Jurkat, Clone E6-1 (cell line): ENCODE measurements around the gene TOP1.

ENCODE experiments used
- DNase-seq: peaks from one replicate; pipeline ENCODE4 v3.0.0-alpha.2; 2011; ENCODE audit warnings: low read depth, low spot score
- H3K4me3 ChIP-seq: 2 replicates; pipeline ENCODE4 v1.5.1; 2011; ENCODE audit warnings: mild to moderate bottlenecking, low read length, control low read depth, moderate library complexity

Gene TOP1

DNA sequence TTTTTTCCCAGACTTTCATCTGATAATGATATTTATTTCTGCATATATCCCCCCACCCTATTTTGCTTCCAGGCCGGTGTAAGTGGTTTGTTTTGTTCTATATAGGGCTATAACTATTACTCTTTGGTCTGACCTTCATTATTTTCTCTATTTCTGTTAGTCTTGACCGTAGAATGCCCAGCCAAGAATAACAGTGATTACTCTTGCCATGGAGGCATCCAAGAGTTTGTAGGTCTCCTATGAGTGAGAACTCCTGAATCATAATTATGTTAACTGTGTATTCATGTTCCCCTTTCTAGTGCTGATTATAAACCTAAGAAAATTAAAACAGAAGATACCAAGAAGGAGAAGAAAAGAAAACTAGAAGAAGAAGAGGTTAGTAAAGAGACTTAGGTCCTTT lies 52.2 kb downstream of the TOP1 start:
- no peak overlapping the region for H3K4me3 ChIP-seq
- DNase-seq, result no peak

DNA sequence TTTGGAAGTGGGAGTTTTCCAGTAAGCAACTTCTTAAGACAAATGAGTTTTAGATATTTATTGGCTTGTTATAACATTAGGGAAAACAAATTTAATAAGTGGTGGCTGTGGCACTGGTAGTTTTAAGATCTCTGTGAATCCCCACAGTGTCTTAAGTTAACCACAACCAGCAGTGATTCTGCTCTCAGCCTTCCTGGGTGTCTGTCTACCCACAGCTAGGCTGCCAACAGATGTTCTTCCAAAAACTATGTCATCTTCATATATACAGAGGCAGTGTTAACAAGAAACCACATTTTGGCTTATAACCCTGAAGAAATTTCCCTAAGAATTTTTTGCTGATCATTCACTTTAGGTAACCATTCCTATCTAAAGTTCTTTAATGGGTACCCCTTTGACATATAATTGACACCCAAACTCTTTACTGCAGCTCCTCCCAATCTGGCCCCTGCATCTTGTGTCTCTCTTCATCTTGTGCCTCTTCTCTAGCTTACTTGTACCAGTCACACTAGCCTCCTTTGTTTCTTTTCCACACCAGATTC lies 52.7 kb downstream of the TOP1 start:
- no peak overlapping the region for H3K4me3 ChIP-seq

DNA sequence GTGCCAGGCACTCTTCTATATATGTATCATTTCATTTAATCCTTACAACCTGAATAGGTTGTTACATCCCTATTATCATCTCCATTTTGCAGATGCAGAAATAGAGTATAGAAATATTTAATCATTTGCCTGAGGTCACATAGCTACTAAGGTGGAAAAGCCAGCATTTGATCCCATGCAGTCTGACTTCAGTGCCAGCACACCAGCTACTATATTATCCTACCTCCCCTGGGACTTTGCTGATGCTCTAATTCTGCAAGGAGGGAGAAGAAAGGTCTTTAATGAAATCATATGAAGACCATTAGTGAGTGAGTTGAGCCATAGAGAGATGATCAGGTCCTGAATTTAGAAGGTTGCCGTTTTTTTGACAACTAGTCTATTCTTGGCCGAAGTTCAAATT lies 53.7 kb downstream of the TOP1 start:
- no peak overlapping the region for H3K4me3 ChIP-seq
- DNase-seq, result no peak

More for the DNA sequence above, 52.7 kb downstream of the TOP1 start:
- DNase-seq, result peak; percentile 39

DNA sequence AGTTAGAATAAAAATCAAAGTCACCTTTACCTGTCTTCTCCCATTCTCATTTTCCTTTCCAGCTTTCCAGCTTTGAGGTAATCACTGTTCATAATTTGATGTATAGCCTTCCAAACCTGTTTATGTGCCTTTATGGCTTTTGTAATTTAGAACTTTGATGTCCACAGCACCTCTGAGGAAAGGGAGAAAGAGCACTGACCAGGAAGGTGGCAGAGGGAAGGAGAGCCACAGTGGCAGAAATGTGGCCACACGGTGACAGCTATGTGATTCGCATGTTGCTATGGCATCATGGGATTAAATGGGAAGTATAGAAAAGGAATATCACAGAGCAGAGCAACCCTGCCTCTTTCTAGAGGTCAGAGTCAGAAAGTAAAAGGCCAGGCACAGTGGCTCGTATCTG lies 57.0 kb downstream of the TOP1 start:
- no peak for DNase-seq
- no peak overlapping the region for H3K4me3 ChIP-seq

DNA sequence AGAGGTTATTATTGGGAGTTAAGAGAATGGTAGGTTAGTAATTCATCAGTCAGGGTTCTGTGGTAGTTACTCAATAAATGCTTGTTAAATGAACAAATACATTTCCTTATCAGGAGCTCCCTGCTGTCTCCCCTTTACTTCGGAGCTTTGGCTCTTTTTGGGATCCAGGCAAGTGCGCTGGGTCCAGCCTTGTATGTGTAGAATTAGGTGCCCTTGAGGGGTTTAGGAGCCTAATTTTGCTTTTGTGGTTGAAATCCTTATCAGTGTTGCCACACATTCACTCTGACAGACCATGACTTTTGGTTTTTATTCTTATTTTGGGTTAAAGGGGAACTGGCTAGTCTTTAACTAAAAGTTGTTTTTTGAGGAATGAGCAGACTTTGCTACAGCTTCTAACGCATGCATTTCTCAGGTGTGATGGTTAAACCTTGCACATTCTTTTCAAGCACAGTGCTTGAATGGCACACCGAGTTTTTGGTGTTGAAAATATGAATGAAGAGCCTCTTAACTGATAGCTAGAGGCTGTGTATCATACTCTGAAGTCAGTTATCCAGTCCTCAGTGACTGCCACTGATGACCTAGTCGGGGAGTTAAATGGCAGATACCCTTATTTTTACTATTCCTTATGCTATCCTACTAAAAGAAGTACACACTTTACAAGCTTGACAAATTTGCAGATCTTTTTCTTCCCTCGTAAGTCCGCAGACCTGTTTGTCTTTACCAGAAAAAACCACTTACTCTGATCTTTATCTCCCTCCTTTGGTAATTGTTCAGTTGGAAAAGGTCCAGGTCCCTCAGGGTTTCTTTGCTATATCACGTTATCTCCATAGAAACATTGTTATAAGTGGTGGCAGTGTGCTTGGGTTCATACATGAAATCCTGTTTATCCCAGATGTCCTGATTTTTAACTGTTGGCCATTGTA lies 58.0 kb downstream of the TOP1 start:
- no peak overlapping the region for H3K4me3 ChIP-seq
- peak; percentile 71 for DNase-seq

DNA sequence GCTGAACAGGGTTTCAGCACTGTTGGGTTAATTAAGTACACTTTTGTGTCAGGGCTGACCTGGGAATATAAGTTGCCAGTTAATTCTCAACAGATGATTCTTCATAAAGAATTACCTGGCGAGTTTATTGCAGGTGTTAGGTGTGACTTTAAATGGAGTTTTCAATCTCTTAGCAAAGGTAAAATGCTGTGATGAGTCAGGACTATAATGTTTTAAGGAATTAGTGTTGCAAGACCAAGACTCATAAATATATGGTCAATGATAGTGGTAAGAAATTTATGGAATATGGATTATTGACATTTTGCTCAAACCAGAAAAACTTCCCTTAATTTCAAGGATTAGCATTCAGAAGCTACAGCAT lies 58.7 kb downstream of the TOP1 start:
- DNase-seq, result no peak
- no peak overlapping the region for H3K4me3 ChIP-seq

DNA sequence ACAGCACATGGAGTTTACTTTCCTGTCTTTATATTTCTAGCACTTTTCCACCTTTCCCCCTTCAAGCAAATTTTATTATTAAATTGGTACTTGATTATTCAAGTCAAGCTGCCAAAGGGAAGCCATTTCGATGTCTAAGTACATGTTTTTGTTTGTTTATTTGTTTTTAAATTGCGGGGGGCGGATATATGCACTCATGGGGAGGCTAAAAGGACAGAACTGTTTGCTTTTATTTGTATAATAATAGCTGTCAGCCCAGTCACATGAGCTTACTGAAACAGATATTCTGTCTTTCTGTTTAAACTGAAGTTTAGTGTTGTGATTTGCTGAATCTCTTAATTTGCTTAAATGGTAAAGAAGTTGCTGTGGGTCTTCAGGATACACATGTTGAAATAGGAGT lies 59.2 kb downstream of the TOP1 start:
- no peak for DNase-seq
- no peak overlapping the region for H3K4me3 ChIP-seq

DNA sequence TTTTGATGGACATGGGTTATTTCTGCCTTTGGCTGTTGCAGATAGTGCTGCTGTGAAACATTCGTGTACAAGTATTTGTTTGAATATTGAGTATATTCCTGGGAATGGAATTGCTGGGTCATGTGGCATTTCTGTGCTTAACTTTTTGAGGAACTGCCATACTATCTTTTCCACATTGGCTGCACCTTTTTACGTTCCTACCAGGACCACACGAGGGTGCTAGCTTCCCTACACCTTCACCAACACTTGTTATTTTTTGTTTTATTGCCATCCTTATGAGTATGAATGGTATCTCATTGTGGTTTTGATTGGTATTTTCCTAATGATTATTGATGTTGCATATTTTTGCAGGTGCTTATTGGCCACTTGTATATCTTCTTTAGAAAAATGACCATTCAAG lies 60.9 kb downstream of the TOP1 start:
- DNase-seq, result no peak
- no peak overlapping the region for H3K4me3 ChIP-seq

DNA sequence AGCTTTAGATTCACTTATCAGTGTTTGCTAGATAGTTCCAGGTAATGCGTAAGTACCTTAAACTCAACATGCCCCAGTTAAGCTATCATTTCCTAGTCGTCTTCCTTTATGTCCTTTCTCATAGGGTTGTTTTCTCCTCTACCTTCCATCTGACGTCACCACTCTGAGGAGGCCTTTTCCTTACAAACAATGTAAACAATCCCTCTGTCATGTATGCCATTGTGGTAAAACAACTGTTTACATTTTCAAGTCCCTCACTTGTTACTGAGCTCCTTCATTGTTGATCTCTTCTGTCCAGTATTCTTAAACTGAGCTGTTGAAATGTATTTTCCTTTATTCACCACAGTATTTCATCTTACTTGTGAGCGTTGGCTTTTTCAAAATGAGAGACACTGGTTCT lies 63.3 kb downstream of the TOP1 start:
- no peak for DNase-seq
- no peak overlapping the region for H3K4me3 ChIP-seq

DNA sequence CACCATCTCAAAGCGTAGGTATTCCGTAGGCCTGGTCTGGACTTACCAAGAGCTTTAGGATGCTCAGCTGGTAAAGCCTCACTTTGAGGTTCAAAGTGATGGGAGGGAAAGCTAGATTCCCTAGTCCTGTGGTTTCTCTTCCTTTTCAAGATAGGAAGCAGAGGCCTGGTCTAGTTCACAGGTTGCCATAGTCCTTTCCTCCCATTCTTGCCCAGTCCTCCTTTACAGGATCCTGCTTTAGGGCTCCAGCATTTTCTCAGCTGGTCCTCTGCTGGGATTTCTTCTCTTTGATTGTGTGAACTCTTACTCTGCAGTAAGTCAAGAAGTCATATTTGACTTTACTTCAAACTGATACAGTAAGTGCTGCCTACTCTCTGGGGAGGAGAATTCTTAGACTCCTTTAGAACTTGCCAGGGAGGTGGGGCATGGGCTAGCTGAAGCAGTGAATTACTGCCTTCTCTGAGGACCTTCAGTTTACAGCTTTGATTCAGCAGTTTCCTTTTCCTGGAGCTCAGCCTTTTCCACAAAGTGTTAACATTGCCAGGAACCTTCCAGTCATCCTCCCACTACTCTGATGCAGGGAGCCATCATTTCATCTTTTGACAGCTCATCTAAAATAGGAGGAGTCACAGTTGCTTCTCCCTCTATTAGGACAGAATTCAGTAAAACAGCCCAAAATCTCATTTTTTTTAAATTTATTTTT lies 65.9 kb downstream of the TOP1 start:
- DNase-seq, result no peak
- H3K4me3 ChIP-seq, result no peak overlapping the region

DNA sequence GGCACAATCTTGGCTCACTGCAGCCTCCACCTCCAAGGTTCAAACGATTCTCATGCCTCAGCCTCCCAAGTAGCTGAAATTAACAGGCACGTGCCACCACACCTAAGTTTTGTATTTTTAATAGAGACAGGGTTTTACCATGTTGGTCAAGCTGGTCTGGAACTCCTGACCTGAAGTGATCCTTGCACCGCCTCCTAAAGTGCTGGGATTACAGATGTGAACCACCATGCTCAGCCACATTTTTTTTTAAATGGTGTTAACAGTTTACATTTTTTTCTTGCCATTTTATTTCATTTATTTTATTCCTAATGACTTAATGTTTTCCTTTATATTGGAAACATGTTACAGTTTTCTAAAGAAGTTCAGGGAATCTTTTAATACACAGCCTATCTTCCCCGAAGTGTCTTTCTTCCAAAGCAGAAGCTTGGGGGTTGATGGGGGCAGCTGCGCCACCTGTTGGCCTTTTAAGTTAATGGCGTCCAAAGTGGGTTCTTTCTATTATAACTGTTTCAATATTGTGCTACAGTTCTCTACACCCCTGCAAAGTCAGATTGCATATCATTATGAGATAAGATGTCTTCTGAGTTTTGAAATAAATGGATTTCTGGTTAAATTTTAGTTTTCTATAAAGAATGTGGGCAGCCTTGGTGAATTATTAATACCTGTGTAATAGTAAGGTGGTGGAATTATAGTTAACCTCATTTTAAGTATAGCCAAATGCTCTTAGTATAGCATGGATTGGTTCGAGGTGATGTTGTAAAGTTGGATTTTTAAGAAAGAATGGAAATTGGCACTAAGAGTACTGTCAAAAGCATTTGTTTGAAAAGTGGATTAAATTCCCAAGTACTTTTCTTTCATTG lies 66.7 kb downstream of the TOP1 start:
- H3K4me3 ChIP-seq, result no peak overlapping the region
- peak; percentile 43 for DNase-seq

DNA sequence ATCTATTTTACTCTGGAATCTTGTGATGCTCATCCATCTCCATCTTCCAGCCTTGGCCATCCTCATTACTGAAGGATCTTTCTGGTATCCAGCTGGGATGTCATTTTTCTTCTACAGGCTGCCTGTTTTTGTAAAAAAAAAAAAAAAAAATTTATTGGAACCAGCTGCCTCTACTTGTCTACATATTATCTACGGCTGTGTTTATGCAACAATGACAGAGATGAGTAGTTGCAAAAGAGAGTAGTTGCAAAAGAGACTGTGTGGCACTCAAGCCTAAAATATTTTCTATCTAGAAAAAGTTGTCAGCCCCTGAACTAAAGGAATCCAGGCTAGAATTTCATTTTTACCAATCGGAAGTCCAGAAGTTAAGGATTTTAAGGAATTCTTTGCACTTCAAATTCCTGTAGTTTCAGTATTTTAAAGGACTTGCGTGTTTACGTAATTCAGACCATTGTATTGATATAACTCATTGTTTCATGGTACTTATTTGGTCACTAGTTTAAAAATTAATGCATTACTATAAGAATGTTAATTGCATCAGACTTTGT lies 70.2 kb downstream of the TOP1 start:
- no peak for DNase-seq
- H3K4me3 ChIP-seq, result no peak overlapping the region

DNA sequence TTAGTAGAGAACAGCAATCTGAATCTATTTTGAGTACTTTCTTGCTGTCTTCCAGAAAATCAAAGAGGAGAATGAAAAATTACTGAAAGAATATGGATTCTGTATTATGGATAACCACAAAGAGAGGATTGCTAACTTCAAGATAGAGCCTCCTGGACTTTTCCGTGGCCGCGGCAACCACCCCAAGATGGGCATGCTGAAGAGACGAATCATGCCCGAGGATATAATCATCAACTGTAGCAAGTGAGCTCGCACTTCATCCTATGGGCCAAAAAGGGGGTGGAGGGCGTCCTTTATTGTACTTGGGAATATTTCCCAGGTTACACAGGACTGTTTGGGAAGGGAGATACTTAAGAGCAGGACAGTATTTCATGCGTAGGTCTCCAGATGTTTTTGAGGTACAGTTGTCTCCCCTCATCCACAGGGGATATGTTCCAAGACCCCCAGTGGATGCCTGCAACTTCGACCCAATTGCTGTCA lies 71.4 kb downstream of the TOP1 start:
- DNase-seq, result no peak
- no peak overlapping the region for H3K4me3 ChIP-seq

DNA sequence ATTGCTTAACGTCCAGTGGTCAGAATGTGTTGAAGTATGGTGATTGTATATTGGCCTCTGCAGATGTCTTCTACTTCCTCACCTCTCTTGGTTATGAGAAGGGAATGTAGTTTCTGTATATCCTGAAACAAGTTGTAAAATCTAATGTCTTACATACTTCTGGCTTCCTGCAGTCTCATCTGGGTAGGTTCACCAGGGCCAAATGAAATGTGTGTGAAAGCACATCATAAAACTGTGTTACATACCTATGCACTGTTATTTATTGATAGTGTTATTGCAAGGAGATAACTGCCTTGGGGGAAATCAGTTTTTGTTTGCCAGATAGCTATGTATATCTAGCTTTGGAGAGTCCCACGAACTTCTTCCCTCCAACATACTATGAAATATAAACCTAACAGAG lies 73.0 kb downstream of the TOP1 start:
- H3K4me3 ChIP-seq, result no peak overlapping the region
- DNase-seq, result no peak

DNA sequence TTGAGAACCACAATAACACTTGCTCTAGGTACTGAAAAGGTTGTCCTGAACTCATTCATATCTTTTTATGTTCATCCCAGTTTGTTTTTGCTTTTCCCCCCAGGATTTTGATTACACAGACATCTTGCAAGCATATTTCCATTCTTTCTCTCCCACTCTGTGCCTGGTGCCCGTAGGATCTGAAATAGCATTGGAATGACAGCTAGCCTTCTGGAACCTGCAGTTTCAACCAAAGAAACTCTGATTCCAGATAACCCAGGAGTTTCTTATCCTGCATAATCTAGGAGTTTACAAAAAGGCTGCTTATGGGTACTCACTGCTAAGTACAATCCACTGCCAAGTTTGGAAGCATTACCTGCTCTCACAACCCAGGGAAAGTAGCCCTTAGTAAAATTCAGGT lies 79.9 kb downstream of the TOP1 start:
- no peak overlapping the region for H3K4me3 ChIP-seq
- no peak for DNase-seq

DNA sequence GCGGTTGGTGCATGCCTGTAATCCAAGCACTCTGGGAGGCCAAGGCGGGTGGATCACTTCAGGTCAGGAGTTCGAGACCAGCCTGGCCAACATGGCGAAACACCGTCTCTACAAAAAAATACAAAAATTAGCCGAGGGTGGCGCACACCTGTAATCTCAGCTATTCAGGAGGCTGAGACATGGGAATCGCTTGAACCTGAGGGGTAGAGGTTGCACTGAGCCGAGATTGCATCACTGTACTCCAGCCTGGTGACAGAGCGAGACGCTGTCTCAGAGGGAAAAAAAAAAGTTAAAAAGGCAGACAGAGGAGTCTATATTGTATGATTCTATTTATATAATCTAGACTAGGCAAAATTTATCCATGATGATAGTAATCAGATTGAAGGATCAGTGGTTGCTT lies 81.4 kb downstream of the TOP1 start:
- H3K4me3 ChIP-seq, result no peak overlapping the region
- no peak for DNase-seq

DNA sequence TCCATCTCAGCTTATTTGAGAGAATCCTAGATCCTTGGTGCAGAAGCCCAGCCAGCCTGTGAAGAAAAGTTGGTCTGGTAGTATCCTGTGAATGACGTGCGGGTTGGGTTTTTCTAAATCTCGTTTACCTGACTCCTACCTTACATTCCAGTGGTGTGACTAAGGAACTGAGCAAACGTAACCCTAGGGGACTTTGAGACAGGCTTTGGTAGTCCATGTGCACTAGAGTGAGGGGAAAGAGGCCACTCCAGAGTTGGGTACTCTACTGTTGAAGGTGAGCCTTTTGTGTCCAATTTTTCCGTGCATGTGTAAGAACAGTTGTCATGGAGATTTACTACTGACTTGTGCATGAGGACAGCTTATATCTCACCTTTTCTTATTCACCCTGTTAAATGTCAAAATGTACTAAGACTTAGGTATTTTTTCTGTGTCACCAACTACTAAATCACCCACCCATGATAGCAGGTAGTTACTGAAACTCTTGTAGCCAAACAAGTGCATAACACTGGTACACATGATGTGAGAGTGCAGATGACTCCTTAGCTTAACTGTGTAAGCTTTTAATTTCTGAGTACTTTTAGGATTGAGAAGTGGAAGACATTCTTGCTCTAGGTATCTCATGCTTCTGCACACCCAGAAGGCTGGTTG lies 82.4 kb downstream of the TOP1 start:
- no peak overlapping the region for H3K4me3 ChIP-seq
- no peak for DNase-seq

DNA sequence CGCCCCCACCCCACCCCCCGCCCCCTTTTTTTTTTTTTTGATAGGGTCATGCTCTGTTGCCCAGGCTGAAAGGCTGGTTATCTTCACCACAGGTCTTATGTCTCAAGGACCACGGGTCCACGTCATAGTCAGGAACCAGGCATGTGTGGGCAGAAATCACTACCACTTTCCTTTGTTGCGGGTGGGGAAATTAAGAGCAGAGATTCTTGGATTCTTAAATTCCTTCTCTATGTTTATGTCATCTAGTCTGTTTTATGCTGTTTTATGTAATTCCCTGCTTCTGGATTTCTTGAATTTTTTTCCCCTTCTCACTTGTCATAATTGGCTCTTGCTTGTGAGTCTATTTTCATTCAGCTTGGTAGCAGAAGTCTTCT lies 82.9 kb downstream of the TOP1 start:
- no peak for DNase-seq
- H3K4me3 ChIP-seq, result no peak overlapping the region
